ENCODE measurements around the gene GGNBP2. TPM values are rescaled to one million over a fixed set of nuclear protein-coding genes. Genes with fewer than 3 reads are reported as not detected.
"Not testable (repeated sequence)": the region's sequence is repeated elsewhere in the genome, so short reads cannot be mapped to it uniquely, and the experiment has no call there.

The GGNBP2 gene
- total RNA-seq, 2 donors from 2014 or later, result 67.6 to 81.0 TPM

- Histone ChIP-seq H3K9ac (ENCODE audit: low read depth in 2 of 2, low read length in 2 of 2) (peak overlapping the region in 1 of 2 donors; percentile 93), H3K27me3 (no peaks in the 10 kb centered on the region), H3K27ac (peak overlapping the region; percentile 68), H3K4me3 (peak overlapping the region; percentile 76), H3K9me3 (no peaks in the 10 kb centered on the region), H3K36me3 (no peaks in the 10 kb centered on the region), H3K4me1 (peaks cover 19% of the 10 kb centered on the region)
- intact Hi-C loops (cut with DNase I), result loop anchor here (10.0 kb wide), 1 partner anchor 774 kb away; the partner anchor contains the start of gene C17orf78
- no peak for DNase-seq
- TF ChIP-seq CTCF (IDR thresholded peaks at IDR 0.05), result no peak
Measured at GRCh38 chr17:36600465-36600864, 55.7 kb downstream of the GGNBP2 start.

GRCh38 chr17:36600936-36601302, 56.2 kb downstream of the GGNBP2 start:
- Histone ChIP-seq H3K4me1 (peaks cover 19% of the 10 kb centered on the region), H3K4me3 (peak overlapping the region; percentile 76), H3K36me3 (no peaks in the 10 kb centered on the region), H3K27me3 (no peaks in the 10 kb centered on the region), H3K27ac (peak overlapping the region; percentile 68), H3K9me3 (no peaks in the 10 kb centered on the region), H3K9ac (ENCODE audit: low read depth in 2 of 2, low read length in 2 of 2) (peak overlapping the region; percentile 85 to 93)
- DNase-seq, result no peak
- intact Hi-C loops (cut with DNase I), result loop anchor here (10.0 kb wide), 1 partner anchor 774 kb away; the partner anchor contains the start of gene C17orf78
- TF ChIP-seq CTCF (IDR thresholded peaks at IDR 0.05), result no peak

- Histone ChIP-seq H3K36me3 (no peaks in the 10 kb centered on the region), H3K4me1 (peaks cover 19% of the 10 kb centered on the region)
- intact Hi-C loops (cut with DNase I), result loop anchor here (10.0 kb wide), 1 partner anchor 773 kb away; the partner anchor contains the start of gene C17orf78
Measured at GRCh38 chr17:36601303-36602029, 56.7 kb downstream of the GGNBP2 start, which contains the start of gene MRM1. Gene MRM1, plus strand, starts transcription at chr17:36601583. Its CDS starts 228 bp downstream, at chr17:36601811.

GRCh38 chr17:36602030-36602748, 57.5 kb downstream of the GGNBP2 start:
- Histone ChIP-seq H3K27ac (peak overlapping the region; percentile 68), H3K4me3 (peak overlapping the region; percentile 76), H3K9me3 (no peaks in the 10 kb centered on the region), H3K36me3 (no peaks in the 10 kb centered on the region), H3K27me3 (no peaks in the 10 kb centered on the region), H3K9ac (ENCODE audit: low read depth in 2 of 2, low read length in 2 of 2) (peak overlapping the region; percentile 60 to 93), H3K4me1 (peaks cover 19% of the 10 kb centered on the region)
- peak; percentile 56 for DNase-seq
- no peak for TF ChIP-seq CTCF (IDR thresholded peaks at IDR 0.05)
- intact Hi-C loops (cut with DNase I), result loop anchor here (10.0 kb wide), 1 partner anchor 773 kb away; the partner anchor contains the start of gene C17orf78

More at GRCh38 chr17:36601303-36602029, 56.7 kb downstream of the GGNBP2 start, which contains the start of gene MRM1:
- no peaks in the 10 kb centered on the region for H3K27me3 ChIP-seq
- no peak for TF ChIP-seq CTCF (IDR thresholded peaks at IDR 0.05)
- peak within 1 kb of the TSS; percentile 68 for H3K27ac ChIP-seq
- H3K4me3 ChIP-seq, result peak within 1 kb of the TSS; percentile 76
- H3K9ac ChIP-seq (ENCODE audit: low read depth in 2 of 2, low read length in 2 of 2), result peak within 1 kb of the TSS; percentile 85 to 93
- DNase-seq, result peak; percentile 95
- no peaks in the 10 kb centered on the region for H3K9me3 ChIP-seq

- Histone ChIP-seq H3K4me1 (peaks cover 19% of the 10 kb centered on the region), H3K4me3 (peak overlapping the region; percentile 76), H3K36me3 (no peaks in the 10 kb centered on the region), H3K9ac (ENCODE audit: low read depth in 2 of 2, low read length in 2 of 2) (peak overlapping the region; percentile 60 to 93), H3K9me3 (no peaks in the 10 kb centered on the region), H3K27ac (no peak overlapping the region), H3K27me3 (no peaks in the 10 kb centered on the region)
- peak; percentile 85 for TF ChIP-seq CTCF (IDR thresholded peaks at IDR 0.05)
- peak; percentile 73 for DNase-seq
- intact Hi-C loops (cut with DNase I), result loop anchor here (10.0 kb wide), 1 partner anchor 772 kb away; the partner anchor contains the start of gene C17orf78
Measured at GRCh38 chr17:36602924-36603384, 58.2 kb downstream of the GGNBP2 start.

- not testable (repeated sequence) for H3K27ac ChIP-seq; H3K9ac ChIP-seq (ENCODE audit: low read depth in 2 of 2, low read length in 2 of 2); H3K36me3 ChIP-seq; DNase-seq; H3K27me3 ChIP-seq; H3K4me3 ChIP-seq; H3K9me3 ChIP-seq
- peaks cover 17% of the 10 kb centered on the region for H3K4me1 ChIP-seq
- intact Hi-C loops (cut with DNase I), result loop anchor here (10.0 kb wide), 1 partner anchor 770 kb away; the partner anchor contains the start of gene C17orf78
Measured at GRCh38 chr17:36605028-36605427, 60.3 kb downstream of the GGNBP2 start.

Data from colonic mucosa (tissue), 4 donors.